K562 (cell line): Measurements from ENCODE around the gene SUMO3. TPM values are rescaled to one million over a fixed set of nuclear protein-coding genes. Genes with fewer than 3 reads are reported as not detected.

Source experiments
- ATF2 ChIP-seq: sonication (generic); formaldehyde crosslinking; IDR thresholded peaks from 2 replicates; pipeline ENCODE4 v1.8.1; 2022; ENCODE audit warnings: missing genetic modification reagents
- BRD4 ChIP-seq: fragments of 200-600 bp; sonication (generic); IDR thresholded peaks from 2 replicates; pipeline ENCODE4 v1.6.1; 2017; ENCODE audit warnings: inconsistent platforms
- CAMTA2 ChIP-seq: fragments of 250-450 bp; sonication (Bioruptor Pico); conservative IDR thresholded peaks from 2 replicates; pipeline ENCODE4 v1.5.1; 2022
- CBX2 ChIP-seq: fragments of 200-600 bp; sonication (generic); IDR thresholded peaks from one replicate; pipeline ENCODE4 v1.6.1; 2012; ENCODE audit warnings: mild to moderate bottlenecking, low read length, inconsistent platforms; ENCODE audit not compliant: insufficient read depth, poor library complexity, severe bottlenecking
- CBX5 ChIP-seq: IDR thresholded peaks from 2 replicates; pipeline ENCODE4 v1.6.1; 2014; ENCODE audit warnings: low read depth, borderline replicate concordance
- ETV5 ChIP-seq: sonication (generic); formaldehyde crosslinking; IDR thresholded peaks from 2 replicates; pipeline ENCODE4 v1.4.0; 2020; ENCODE audit warnings: low read depth, mild to moderate bottlenecking, missing genetic modification reagents
- EWSR1 ChIP-seq: fragments of 450-650 bp; IDR thresholded peaks from 2 replicates; pipeline ENCODE4 v1.6.1; 2018; ENCODE audit warnings: borderline replicate concordance, mild to moderate bottlenecking, low read depth, moderate library complexity; ENCODE audit not compliant: partially characterized antibody
- EZH2 ChIP-seq: IDR thresholded peaks from 2 replicates; pipeline ENCODE4 v1.6.1; 2012; ENCODE audit warnings: low read depth, mild to moderate bottlenecking, inconsistent platforms, low read length, borderline replicate concordance
- GABPB2 ChIP-seq: fragments of 250-450 bp; sonication (Bioruptor Pico); conservative IDR thresholded peaks from 2 replicates; pipeline ENCODE4 v1.5.1; 2021; ENCODE audit warnings: mild to moderate bottlenecking
- HDAC1 ChIP-seq, 2 experiments: fragments of 450-650 bp; IDR thresholded peaks; 2 replicates each; pipeline ENCODE4 v1.6.1; 2016 to 2017; ENCODE audit warnings: inconsistent platforms in 1 of 2, mild to moderate bottlenecking in 1 of 2, moderate library complexity in 1 of 2
- MBD2 ChIP-seq: sonication (generic); IDR thresholded peaks from 2 replicates; pipeline ENCODE4 v1.6.1; 2016; ENCODE audit warnings: low read depth, borderline replicate concordance
- MCM2 ChIP-seq: fragments of 450-650 bp; IDR thresholded peaks from 2 replicates; pipeline ENCODE4 v1.6.1; 2017; ENCODE audit warnings: low read depth, mild to moderate bottlenecking
- MCM3 ChIP-seq: fragments of 450-650 bp; IDR thresholded peaks from 2 replicates; pipeline ENCODE4 v1.6.1; 2016
- MEF2A ChIP-seq: IDR thresholded peaks from 2 replicates; pipeline ENCODE4 v1.6.1; 2011; ENCODE audit warnings: low read depth, mild to moderate bottlenecking, low read length, moderate library complexity; ENCODE audit not compliant: control insufficient read depth
- NR1H2 ChIP-seq: sonication (generic); formaldehyde crosslinking; IDR thresholded peaks from 2 replicates; pipeline ENCODE4 v1.4.0; 2020; ENCODE audit warnings: mild to moderate bottlenecking, missing genetic modification reagents
- UBTF ChIP-seq, 2 experiments: IDR thresholded peaks; 2 replicates each; pipeline ENCODE4 v1.6.1; 2012; ENCODE audit warnings: improper control_type of control experiment in 2 of 2, low read depth in 2 of 2, low read length in 2 of 2, borderline replicate concordance in 1 of 2
- YBX1 ChIP-seq: fragments of 450-650 bp; IDR thresholded peaks from 2 replicates; pipeline ENCODE4 v1.7.1; 2016; ENCODE audit warnings: mild to moderate bottlenecking
- ZFX ChIP-seq: sonication (generic); formaldehyde crosslinking; IDR thresholded peaks from 2 replicates; pipeline ENCODE4 v1.8.0; 2022; ENCODE audit warnings: mild to moderate bottlenecking, missing genetic modification reagents, moderate library complexity
- ZNF124 ChIP-seq: sonication (generic); formaldehyde crosslinking; IDR thresholded peaks from 2 replicates; pipeline ENCODE4 v1.8.1; 2022; ENCODE audit warnings: missing genetic modification reagents
- ZNF134 ChIP-seq: fragments of 250-450 bp; sonication (Bioruptor Pico); conservative IDR thresholded peaks from 2 replicates; pipeline ENCODE4 v1.4.0; 2020
- ZNF174 ChIP-seq: fragments of 250-450 bp; sonication (Bioruptor Pico); IDR thresholded peaks from 2 replicates; pipeline ENCODE4 v1.4.0; 2020; ENCODE audit warnings: mild to moderate bottlenecking
- ZNF175 ChIP-seq: fragments of 200-800 bp; sonication (Bioruptor generic); IDR thresholded peaks from 2 replicates; pipeline ENCODE4 v1.6.1; 2016; ENCODE audit warnings: low read depth, mild to moderate bottlenecking, missing genetic modification characterization, missing compliant biosample characterization
- ZNF57 ChIP-seq: fragments of 450-650 bp; formaldehyde crosslinking; IDR thresholded peaks from 2 replicates; pipeline ENCODE4 v1.4.0; 2020; ENCODE audit warnings: mild to moderate bottlenecking, moderate library complexity
- ZNF77 ChIP-seq: fragments of 250-450 bp; sonication (Bioruptor Pico); IDR thresholded peaks from 2 replicates; pipeline ENCODE4 v1.5.0; 2020
- polyA plus RNA-seq, 8 experiments: library from polyadenylated mRNA; depleted of rRNA in 4 of 8; stranded (reverse) in 5 of 8; unstranded in 3 of 8; fragments of >200 nt; fragmentation: Nextera tagmentation in 2 of 8; fragmentation: Illumina TruSeq in 1 of 8; extraction: Ambion mirVana in 2 of 8; extraction: Trizol in 1 of 8; gene quantifications; 2 replicates each; pipeline versions ENCODE4 v1.2.1 to v1.2.3, GENCODE V29; 2011 to 2014; ENCODE audit warnings: inconsistent platforms in 1 of 8, missing spikeins in 1 of 8
- total RNA-seq, 7 experiments: library from RNA; depleted of rRNA in 6 of 7; stranded (reverse); fragments of >200 nt in 6 of 7; fragmentation: Illumina TruSeq in 2 of 7; extraction: Trizol in 2 of 7; gene quantifications; 2 replicates each; pipeline versions ENCODE4 v1.2.1 to v1.2.3, GENCODE V29; 2011 to 2021; ENCODE audit warnings: low replicate concordance in 1 of 7
- TF ChIP-seq, protein P1 (sequence below): fragments of 450-650 bp; formaldehyde crosslinking; IDR thresholded peaks from 2 replicates; pipeline ENCODE4 v1.4.0; 2020; ENCODE audit warnings: mild to moderate bottlenecking, moderate library complexity

The SUMO3 gene
- total and polyA plus RNA-seq, 9 of the 15 experiments (the other 6 are each of a cell fraction or from before 2014, with no cell fraction given), result 13.9 to 143 (median 113) TPM

- TF ChIP-seq NR1H2, result no peak
- no peak for TF ChIP-seq BRD4
- no peak for TF ChIP-seq MEF2A
- no peak for TF ChIP-seq UBTF (IDR thresholded peaks at IDR 0.05; ENCODE audit: borderline replicate concordance in 1 of 2, low read depth in 2 of 2, low read length in 2 of 2)
- peak; percentile 67 for TF ChIP-seq ETV5 (CRISPR knock-in tag)
- TF ChIP-seq EZH2, result no peak
- TF ChIP-seq YBX1, result no peak
- no peak for TF ChIP-seq ATF2
- TF ChIP-seq ZNF77 (CRISPR knock-in tag), result no peak
- TF ChIP-seq, protein P1, sequence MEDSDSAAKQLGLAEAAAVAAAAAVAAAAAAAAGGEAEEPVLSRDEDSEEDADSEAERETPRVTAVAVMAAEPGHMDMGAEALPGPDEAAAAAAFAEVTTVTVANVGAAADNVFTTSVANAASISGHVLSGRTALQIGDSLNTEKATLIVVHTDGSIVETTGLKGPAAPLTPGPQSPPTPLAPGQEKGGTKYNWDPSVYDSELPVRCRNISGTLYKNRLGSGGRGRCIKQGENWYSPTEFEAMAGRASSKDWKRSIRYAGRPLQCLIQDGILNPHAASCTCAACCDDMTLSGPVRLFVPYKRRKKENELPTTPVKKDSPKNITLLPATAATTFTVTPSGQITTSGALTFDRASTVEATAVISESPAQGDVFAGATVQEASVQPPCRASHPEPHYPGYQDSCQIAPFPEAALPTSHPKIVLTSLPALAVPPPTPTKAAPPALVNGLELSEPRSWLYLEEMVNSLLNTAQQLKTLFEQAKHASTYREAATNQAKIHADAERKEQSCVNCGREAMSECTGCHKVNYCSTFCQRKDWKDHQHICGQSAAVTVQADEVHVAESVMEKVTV (CRISPR knock-in tag), result no peak
- TF ChIP-seq MCM3, result no peak
- no peak for TF ChIP-seq GABPB2
- TF ChIP-seq HDAC1 (IDR thresholded peaks at IDR 0.05), result no peak
- TF ChIP-seq ZNF134, result no peak
- TF ChIP-seq MCM2, result no peak
- no peak for TF ChIP-seq ZNF57 (CRISPR knock-in tag)
- TF ChIP-seq ZNF174, result no peak
- TF ChIP-seq CBX5, result no peak
- TF ChIP-seq EWSR1, result no peak
- TF ChIP-seq CBX2, result no peak
- TF ChIP-seq ZNF175 (CRISPR knock-in tag), result no peak
- TF ChIP-seq ZNF124 (CRISPR knock-in tag), result no peak
- TF ChIP-seq MBD2, result no peak; the same call in 1 of the 2 replicates
- TF ChIP-seq ZFX, result 0 out of 2 replicates have a peak, but pooled peaks have one; percentile 1
- no peak for TF ChIP-seq CAMTA2 (CRISPR knock-in tag)
These were observed 28.8 kb upstream of the SUMO3 start (continued) for GRCh38 chr21:44846485-44847260.
